ENCODE data around the gene CIRBP. TPM values are rescaled to one million over a fixed set of nuclear protein-coding genes. Genes with fewer than 3 reads are reported as not detected.

The CIRBP gene
- total and polyA plus RNA-seq, 2 of the 13 experiments (the other 11 are each of a cell fraction or from before 2014, with no cell fraction given): 133 to 140 TPM

DNA sequence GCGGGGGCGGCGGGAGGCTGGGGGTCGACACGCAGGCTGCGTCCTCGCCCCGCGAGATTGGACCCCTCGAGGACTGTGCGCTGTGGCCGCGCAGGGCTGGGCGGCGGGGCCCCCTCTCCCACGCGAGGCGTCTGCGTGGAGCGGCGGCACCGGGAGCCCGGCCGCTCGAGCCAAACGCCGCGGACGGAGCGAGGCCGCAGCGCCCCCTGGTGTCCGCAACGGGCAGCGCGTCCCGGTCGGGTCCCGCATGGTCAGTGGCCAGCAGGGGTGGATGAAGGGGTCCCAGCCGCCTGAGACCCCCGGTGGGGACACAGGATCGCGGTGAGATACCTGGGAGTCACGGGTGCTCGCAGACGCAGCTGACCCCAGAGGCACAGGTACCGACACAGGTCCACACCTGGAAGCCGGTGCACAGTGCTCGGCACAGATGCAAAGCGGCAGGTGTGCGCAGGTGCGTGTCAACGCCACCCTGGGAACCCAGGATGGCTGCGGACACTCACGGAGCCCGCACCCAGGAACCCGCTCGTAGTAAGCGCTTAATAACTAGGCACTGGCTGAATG is 2.1 kb upstream of the CIRBP start (continued):
- TF ChIP-seq, protein P1, sequence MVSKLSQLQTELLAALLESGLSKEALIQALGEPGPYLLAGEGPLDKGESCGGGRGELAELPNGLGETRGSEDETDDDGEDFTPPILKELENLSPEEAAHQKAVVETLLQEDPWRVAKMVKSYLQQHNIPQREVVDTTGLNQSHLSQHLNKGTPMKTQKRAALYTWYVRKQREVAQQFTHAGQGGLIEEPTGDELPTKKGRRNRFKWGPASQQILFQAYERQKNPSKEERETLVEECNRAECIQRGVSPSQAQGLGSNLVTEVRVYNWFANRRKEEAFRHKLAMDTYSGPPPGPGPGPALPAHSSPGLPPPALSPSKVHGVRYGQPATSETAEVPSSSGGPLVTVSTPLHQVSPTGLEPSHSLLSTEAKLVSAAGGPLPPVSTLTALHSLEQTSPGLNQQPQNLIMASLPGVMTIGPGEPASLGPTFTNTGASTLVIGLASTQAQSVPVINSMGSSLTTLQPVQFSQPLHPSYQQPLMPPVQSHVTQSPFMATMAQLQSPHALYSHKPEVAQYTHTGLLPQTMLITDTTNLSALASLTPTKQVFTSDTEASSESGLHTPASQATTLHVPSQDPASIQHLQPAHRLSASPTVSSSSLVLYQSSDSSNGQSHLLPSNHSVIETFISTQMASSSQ (IDR thresholded peaks at IDR 0.05; ENCODE audit: low read depth): no peak
- TF ChIP-seq, protein P1 (CRISPR knock-in tag; IDR thresholded peaks at IDR 0.05; ENCODE audit: borderline replicate concordance): 0 out of 2 replicates have a peak, but pooled peaks have one; percentile 51
- TF ChIP-seq STAG1 (CRISPR knock-in tag; IDR thresholded peaks at IDR 0.05) (peak; percentile 92), POGZ (CRISPR knock-in tag; IDR thresholded peaks at IDR 0.05) (0 out of 2 replicates have a peak, but pooled peaks have one; percentile 26), ZNF333 (CRISPR knock-in tag; IDR thresholded peaks at IDR 0.05; ENCODE audit: borderline replicate concordance) (0 out of 2 replicates have a peak, but pooled peaks have one; percentile 36), SAP130 (CRISPR knock-in tag; IDR thresholded peaks at IDR 0.05; ENCODE audit: low read depth) (0 out of 2 replicates have a peak, but pooled peaks have one; percentile 44), PHF21A (CRISPR knock-in tag; IDR thresholded peaks at IDR 0.05) (no peak), CBX5 (CRISPR knock-in tag; IDR thresholded peaks at IDR 0.05; ENCODE audit: borderline replicate concordance) (0 out of 2 replicates have a peak, but pooled peaks have one; percentile 22), ZNF329 (CRISPR knock-in tag; IDR thresholded peaks at IDR 0.05; ENCODE audit: low read depth) (peak; percentile 54; the same call in 1 of the 2 replicates), DNMT1 (CRISPR knock-in tag; IDR thresholded peaks at IDR 0.05) (0 out of 2 replicates have a peak, but pooled peaks have one; percentile 37), MAZ (IDR thresholded peaks at IDR 0.05; ENCODE audit: borderline replicate concordance, low read depth, low read length) (0 out of 2 replicates have a peak, but pooled peaks have one; percentile 5), MAZ (CRISPR knock-in tag; IDR thresholded peaks at IDR 0.05; ENCODE audit: low read depth) (peak; percentile 82), SMAD1 (CRISPR knock-in tag; IDR thresholded peaks at IDR 0.05; ENCODE audit: borderline replicate concordance, low read depth) (no peak), BORCS8-MEF2B (CRISPR knock-in tag; IDR thresholded peaks at IDR 0.05) (0 out of 2 replicates have a peak, but pooled peaks have one; percentile 31)
- TF ChIP-seq, protein P2, sequence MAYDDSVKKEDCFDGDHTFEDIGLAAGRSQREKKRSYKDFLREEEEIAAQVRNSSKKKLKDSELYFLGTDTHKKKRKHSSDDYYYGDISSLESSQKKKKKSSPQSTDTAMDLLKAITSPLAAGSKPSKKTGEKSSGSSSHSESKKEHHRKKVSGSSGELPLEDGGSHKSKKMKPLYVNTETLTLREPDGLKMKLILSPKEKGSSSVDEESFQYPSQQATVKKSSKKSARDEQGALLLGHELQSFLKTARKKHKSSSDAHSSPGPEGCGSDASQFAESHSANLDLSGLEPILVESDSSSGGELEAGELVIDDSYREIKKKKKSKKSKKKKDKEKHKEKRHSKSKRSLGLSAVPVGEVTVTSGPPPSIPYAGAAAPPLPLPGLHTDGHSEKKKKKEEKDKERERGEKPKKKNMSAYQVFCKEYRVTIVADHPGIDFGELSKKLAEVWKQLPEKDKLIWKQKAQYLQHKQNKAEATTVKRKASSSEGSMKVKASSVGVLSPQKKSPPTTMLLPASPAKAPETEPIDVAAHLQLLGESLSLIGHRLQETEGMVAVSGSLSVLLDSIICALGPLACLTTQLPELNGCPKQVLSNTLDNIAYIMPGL (CRISPR knock-in tag; IDR thresholded peaks at IDR 0.05; ENCODE audit: borderline replicate concordance in 1 of 2, low read depth in 1 of 2): 0 out of 4 replicates have a peak, but pooled peaks have one; percentile 48 to 52
- TF ChIP-seq, protein P3, sequence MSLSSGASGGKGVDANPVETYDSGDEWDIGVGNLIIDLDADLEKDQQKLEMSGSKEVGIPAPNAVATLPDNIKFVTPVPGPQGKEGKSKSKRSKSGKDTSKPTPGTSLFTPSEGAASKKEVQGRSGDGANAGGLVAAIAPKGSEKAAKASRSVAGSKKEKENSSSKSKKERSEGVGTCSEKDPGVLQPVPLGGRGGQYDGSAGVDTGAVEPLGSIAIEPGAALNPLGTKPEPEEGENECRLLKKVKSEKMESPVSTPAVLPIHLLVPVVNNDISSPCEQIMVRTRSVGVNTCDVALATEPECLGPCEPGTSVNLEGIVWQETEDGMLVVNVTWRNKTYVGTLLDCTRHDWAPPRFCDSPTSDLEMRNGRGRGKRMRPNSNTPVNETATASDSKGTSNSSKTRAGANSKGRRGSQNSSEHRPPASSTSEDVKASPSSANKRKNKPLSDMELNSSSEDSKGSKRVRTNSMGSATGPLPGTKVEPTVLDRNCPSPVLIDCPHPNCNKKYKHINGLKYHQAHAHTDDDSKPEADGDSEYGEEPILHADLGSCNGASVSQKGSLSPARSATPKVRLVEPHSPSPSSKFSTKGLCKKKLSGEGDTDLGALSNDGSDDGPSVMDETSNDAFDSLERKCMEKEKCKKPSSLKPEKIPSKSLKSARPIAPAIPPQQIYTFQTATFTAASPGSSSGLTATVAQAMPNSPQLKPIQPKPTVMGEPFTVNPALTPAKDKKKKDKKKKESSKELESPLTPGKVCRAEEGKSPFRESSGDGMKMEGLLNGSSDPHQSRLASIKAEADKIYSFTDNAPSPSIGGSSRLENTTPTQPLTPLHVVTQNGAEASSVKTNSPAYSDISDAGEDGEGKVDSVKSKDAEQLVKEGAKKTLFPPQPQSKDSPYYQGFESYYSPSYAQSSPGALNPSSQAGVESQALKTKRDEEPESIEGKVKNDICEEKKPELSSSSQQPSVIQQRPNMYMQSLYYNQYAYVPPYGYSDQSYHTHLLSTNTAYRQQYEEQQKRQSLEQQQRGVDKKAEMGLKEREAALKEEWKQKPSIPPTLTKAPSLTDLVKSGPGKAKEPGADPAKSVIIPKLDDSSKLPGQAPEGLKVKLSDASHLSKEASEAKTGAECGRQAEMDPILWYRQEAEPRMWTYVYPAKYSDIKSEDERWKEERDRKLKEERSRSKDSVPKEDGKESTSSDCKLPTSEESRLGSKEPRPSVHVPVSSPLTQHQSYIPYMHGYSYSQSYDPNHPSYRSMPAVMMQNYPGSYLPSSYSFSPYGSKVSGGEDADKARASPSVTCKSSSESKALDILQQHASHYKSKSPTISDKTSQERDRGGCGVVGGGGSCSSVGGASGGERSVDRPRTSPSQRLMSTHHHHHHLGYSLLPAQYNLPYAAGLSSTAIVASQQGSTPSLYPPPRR (CRISPR knock-in tag; IDR thresholded peaks at IDR 0.05; ENCODE audit: borderline replicate concordance): peak; percentile 43; the same call in 1 of the 2 replicates

All from HepG2 (cell line).